Measurements from ENCODE around the gene ZMAT5.

ZMAT5 gene

DNA sequence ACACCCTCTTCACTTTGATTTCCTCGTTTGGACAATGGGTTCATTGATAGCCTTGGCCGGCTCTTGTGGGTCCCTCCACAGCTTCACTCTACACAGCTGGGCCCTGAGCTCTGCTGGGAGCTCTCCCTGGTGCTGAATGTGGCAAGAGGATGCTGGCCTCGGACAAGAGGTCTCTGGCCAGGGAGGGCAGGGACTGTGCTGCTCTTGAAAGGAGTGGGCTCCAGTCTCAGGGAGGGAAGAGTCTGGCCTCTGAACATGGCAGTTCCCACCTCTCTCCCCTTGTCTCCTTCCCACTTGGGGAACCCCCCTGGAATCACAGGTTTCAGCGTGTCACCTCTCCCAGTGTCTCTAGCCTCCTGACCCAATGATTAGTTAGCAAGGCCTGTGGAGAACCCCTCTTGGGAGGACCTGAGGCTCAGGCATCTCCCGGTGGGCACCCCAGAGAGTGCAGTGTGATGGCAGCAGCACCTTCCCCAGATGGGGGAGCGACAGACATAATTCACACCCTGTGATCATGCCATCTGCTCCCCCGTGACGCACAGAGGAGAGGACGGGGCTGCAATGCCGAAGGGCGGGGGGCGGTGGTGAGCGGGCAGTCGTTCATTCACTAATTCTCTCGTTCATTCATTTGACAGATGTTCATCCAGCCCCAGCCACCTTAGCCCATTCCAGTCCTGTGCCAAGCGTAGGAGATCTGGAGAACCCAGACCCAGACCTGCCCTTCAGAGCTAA lies 49.8 kb downstream of the ZMAT5 start:
- TF ChIP-seq, protein P1, sequence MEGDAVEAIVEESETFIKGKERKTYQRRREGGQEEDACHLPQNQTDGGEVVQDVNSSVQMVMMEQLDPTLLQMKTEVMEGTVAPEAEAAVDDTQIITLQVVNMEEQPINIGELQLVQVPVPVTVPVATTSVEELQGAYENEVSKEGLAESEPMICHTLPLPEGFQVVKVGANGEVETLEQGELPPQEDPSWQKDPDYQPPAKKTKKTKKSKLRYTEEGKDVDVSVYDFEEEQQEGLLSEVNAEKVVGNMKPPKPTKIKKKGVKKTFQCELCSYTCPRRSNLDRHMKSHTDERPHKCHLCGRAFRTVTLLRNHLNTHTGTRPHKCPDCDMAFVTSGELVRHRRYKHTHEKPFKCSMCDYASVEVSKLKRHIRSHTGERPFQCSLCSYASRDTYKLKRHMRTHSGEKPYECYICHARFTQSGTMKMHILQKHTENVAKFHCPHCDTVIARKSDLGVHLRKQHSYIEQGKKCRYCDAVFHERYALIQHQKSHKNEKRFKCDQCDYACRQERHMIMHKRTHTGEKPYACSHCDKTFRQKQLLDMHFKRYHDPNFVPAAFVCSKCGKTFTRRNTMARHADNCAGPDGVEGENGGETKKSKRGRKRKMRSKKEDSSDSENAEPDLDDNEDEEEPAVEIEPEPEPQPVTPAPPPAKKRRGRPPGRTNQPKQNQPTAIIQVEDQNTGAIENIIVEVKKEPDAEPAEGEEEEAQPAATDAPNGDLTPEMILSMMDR (IDR thresholded peaks at IDR 0.05; ENCODE audit: control extremely low read depth, extremely low read depth, low read depth, missing control alignments): no peak
- peak; percentile 55 for DNase-seq (ENCODE audit: extremely low spot score)
- CTCF ChIA-PET: interaction anchor here (0.6 to 1.4 kb wide), 4 partner anchors 16 to 288 kb away, joined by 3 to 4 read pairs (median 3); no protein-coding TSS in a partner anchor
- POLR2A ChIA-PET: no interaction called here

DNA sequence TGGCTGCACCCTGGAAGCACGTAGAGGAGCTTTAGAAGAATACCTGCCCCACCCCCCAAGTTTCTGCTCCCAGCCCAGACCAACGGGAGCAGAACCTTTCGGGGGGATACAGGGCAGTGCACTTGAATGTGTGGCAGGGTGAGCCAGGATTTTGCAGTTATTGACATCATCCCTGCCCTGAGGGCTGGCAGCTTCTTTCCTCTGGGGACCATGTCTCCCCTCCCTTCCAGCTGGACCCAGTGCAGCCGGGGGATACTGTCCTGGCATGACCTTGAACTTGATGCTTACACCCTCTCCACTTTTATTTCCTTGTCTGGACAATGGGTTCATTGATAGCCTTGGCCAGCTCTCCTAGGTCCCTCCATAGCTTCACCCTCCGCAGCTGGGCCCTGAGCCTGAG lies 51.1 kb downstream of the ZMAT5 start:
- ChIA-PET CTCF (interaction anchor here (1.3 kb wide), 1 partner anchor 290 kb away, joined by 4 read pairs; no protein-coding TSS in a partner anchor), POLR2A (no interaction called here)
- TF ChIP-seq, protein P1 (IDR thresholded peaks at IDR 0.05; ENCODE audit: control extremely low read depth, extremely low read depth, low read depth, missing control alignments): no peak
- DNase-seq (ENCODE audit: extremely low spot score): no peak

DNA sequence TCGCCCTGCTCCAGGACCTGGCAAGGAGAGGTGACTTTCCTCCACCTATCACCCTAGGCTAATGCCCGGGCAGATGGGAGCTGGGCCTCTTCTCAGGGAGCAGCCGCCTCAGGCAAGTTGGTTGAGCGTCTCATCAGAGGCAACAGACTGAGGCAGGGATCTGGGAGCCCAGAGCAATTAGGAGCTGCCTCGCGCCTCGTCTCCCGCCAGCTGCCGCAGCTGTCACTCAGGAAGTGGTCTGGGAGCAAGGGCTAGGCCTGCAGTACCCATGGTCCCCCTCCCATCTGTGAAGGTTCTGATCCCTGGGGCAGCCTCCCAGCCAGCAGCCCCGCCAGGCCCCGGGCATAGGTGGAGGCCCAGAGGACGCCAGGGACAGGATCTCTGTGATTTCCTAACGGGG lies 51.6 kb downstream of the ZMAT5 start:
- TF ChIP-seq, protein P1 (IDR thresholded peaks at IDR 0.05; ENCODE audit: control extremely low read depth, extremely low read depth, low read depth, missing control alignments): no peak
- POLR2A ChIA-PET: no interaction called here
- no peak for DNase-seq (ENCODE audit: extremely low spot score)
- CTCF ChIA-PET: no interaction called here

DNA sequence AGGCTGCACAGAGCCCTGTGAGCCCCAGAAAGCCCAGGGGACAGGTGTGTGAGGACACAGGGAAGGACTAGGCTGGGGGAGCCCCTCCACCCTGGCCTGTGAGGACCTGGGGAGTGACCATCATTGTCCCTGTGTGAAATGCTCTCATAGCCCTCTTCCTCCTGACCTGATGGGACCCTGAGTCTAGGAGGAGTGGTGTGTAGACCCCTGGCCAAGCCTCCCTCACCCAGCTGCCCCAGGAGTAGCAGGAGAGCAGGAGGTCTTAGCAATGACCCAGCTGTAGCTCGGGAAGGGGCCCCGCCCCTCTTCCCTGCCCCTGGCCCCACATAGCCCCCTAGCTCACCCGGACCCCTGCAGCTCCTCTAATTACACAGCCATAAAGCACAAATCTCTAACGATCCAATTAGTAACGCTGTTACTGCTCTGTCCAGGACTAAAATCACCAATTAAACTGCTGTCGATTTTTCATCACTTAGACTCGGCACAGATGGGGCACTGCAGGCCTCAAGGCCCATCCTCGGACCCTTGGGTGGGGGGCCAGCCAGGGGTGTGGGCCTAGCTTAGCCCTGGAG lies 53.6 kb downstream of the ZMAT5 start:
- TF ChIP-seq, protein P1 (IDR thresholded peaks at IDR 0.05; ENCODE audit: control extremely low read depth, extremely low read depth, low read depth, missing control alignments): no peak
- POLR2A ChIA-PET: no interaction called here
- CTCF ChIA-PET: no interaction called here
- no peak for DNase-seq (ENCODE audit: extremely low spot score)

DNA sequence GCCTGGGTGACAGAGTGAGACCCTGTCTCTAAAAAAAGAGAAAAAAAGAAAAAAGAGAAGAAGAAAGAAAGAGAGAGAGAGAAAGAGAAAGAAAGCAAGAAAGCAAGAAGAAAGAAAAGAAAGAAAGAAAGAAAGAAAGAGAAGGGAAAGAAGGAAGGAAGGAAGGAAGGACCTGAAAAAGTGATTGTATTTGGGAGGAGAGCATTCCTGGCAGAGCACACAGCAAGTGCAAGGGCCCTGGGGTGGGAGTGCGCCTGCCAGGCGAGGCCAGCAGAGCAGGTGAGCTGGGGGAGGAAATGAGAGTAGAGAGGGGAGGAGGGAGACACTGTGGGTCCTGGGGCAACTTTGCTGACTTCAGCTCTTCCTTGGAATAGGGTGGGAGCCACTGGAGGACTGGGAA lies 54.7 kb downstream of the ZMAT5 start:
- CTCF ChIA-PET: interaction anchor here (1.4 kb wide), 1 partner anchor 293 kb away, joined by 4 read pairs; no protein-coding TSS in a partner anchor
- no peak for DNase-seq (ENCODE audit: extremely low spot score)
- TF ChIP-seq, protein P1 (IDR thresholded peaks at IDR 0.05; ENCODE audit: control extremely low read depth, extremely low read depth, low read depth, missing control alignments): no peak
- POLR2A ChIA-PET: no interaction called here

DNA sequence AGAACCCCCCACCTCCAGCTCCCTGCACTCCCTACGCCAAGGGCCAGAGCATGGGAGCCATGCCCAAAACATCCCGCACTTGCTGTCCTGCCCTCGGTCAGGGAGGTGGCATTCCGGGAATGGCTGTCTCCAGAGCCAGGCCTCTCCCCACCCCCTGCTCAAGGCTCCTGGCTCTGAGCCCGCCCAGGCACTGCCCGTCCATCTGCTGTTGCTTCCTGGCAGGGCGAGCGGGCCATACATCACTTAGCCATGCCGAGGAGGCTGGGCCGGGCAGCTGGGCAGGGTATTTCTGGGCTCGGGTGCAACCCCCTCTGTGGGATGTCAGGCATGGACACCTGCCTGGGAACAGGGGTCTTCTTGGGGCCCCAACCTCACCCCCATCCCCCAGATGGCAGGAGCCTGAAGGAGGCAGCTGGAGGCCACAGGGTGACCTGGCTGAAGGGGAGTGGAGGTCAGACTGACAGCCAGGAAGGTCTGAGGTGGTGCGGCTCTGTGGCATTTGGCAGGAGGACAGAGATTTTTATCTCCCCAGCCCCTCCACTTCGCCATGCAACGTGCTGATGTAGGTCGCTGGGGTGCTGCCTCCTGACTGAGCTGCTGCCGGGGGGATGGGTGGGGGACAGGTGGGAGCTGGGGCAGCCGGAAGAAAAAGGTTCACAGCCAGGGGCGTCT lies 55.7 kb downstream of the ZMAT5 start:
- DNase-seq (ENCODE audit: extremely low spot score): no peak
- CTCF ChIA-PET: interaction anchor here (1.4 kb wide), 1 partner anchor 294 kb away, joined by 4 read pairs; no protein-coding TSS in a partner anchor
- TF ChIP-seq, protein P1 (IDR thresholded peaks at IDR 0.05; ENCODE audit: control extremely low read depth, extremely low read depth, low read depth, missing control alignments): no peak
- POLR2A ChIA-PET: no interaction called here
